HepG2 (cell line): ENCODE measurements around the gene DNAJB11. TPM values are rescaled to one million over a fixed set of nuclear protein-coding genes. Genes with fewer than 3 reads are reported as not detected.
A peak's percentile ranks its signal among the peaks of the same experiment; 100 is the strongest.

Experiments
- ATAD3A ChIP-seq: sonication (generic); formaldehyde crosslinking; IDR thresholded peaks from 2 replicates; pipeline ENCODE4 v1.4.0; 2020; ENCODE audit warnings: missing genetic modification reagents
- BCL6 ChIP-seq: IDR thresholded peaks from 2 replicates; pipeline ENCODE4 v1.6.1; 2016; ENCODE audit warnings: missing genetic modification reagents, missing compliant biosample characterization
- EHMT2 ChIP-seq: fragments of 200-600 bp; sonication (generic); IDR thresholded peaks from 2 replicates; pipeline ENCODE4 v1.7.0; 2017; ENCODE audit warnings: antibody characterized with exemption, low read depth, low read length, borderline replicate concordance
- ETV5 ChIP-seq: IDR thresholded peaks from 2 replicates; pipeline ENCODE4 v1.6.1; 2018; ENCODE audit warnings: missing biosample characterization, missing genetic modification reagents, inconsistent platforms, borderline replicate concordance
- HIVEP1 ChIP-seq: sonication (generic); formaldehyde crosslinking; IDR thresholded peaks from 2 replicates; pipeline ENCODE4 v1.4.0; 2020; ENCODE audit warnings: mild to moderate bottlenecking, missing genetic modification reagents
- HNRNPUL1 ChIP-seq: fragments of 200-400 bp; formaldehyde crosslinking; IDR thresholded peaks from 2 replicates; pipeline ENCODE4 v1.6.1; 2017; ENCODE audit warnings: low read depth, mild to moderate bottlenecking, low read length, moderate library complexity
- JARID2 ChIP-seq: sonication (generic); formaldehyde crosslinking; IDR thresholded peaks from 2 replicates; pipeline ENCODE4 v1.8.1; 2023; ENCODE audit warnings: missing genetic modification reagents, inconsistent platforms; ENCODE audit not compliant: insufficient replicate concordance
- KDM4B ChIP-seq: sonication (generic); formaldehyde crosslinking; IDR thresholded peaks from 2 replicates; pipeline ENCODE4 v1.4.0; 2020; ENCODE audit warnings: missing genetic modification reagents
- MEIS1 ChIP-seq: sonication (generic); formaldehyde crosslinking; IDR thresholded peaks from 2 replicates; pipeline ENCODE4 v1.9.0; 2021; ENCODE audit warnings: mild to moderate bottlenecking, missing genetic modification reagents, moderate library complexity, borderline replicate concordance
- PHF5A ChIP-seq: IDR thresholded peaks from one replicate; pipeline ENCODE4 v1.6.1; 2018; ENCODE audit warnings: low read depth, missing genetic modification reagents; ENCODE audit not compliant: unreplicated experiment
- SPEN ChIP-seq: sonication (generic); formaldehyde crosslinking; IDR thresholded peaks from 2 replicates; pipeline ENCODE4 v1.5.1; 2020; ENCODE audit warnings: low read depth, mild to moderate bottlenecking, missing genetic modification reagents
- WIZ ChIP-seq: sonication (generic); formaldehyde crosslinking; IDR thresholded peaks from 2 replicates; pipeline ENCODE4 v1.5.1; 2020; ENCODE audit warnings: mild to moderate bottlenecking, missing genetic modification reagents
- YEATS2 ChIP-seq: sonication (generic); formaldehyde crosslinking; IDR thresholded peaks from 2 replicates; pipeline ENCODE4 v1.4.0; 2020; ENCODE audit warnings: missing genetic modification reagents, borderline replicate concordance
- ZNF136 ChIP-seq: sonication (generic); formaldehyde crosslinking; IDR thresholded peaks from 2 replicates; pipeline ENCODE4 v1.8.1; 2022; ENCODE audit warnings: low read depth, mild to moderate bottlenecking, moderate library complexity, missing genetic modification reagents
- ZNF431 ChIP-seq: sonication (generic); formaldehyde crosslinking; IDR thresholded peaks from 2 replicates; pipeline ENCODE4 v1.9.0; 2022; ENCODE audit warnings: missing genetic modification reagents, low read depth, mild to moderate bottlenecking, borderline replicate concordance
- ZNF547 ChIP-seq: sonication (generic); formaldehyde crosslinking; IDR thresholded peaks from 2 replicates; pipeline ENCODE4 v1.5.1; 2020; ENCODE audit warnings: mild to moderate bottlenecking, missing genetic modification reagents
- ZNF598 ChIP-seq: sonication (generic); formaldehyde crosslinking; IDR thresholded peaks from 2 replicates; pipeline ENCODE4 v1.5.1; 2020; ENCODE audit warnings: mild to moderate bottlenecking, missing genetic modification reagents, borderline replicate concordance
- ZNF713 ChIP-seq: sonication (generic); formaldehyde crosslinking; IDR thresholded peaks from 2 replicates; pipeline ENCODE4 v1.4.0; 2020; ENCODE audit warnings: mild to moderate bottlenecking, missing genetic modification reagents
- ZNF75D ChIP-seq: sonication (generic); formaldehyde crosslinking; IDR thresholded peaks from 2 replicates; pipeline ENCODE4 v1.8.1; 2023; ENCODE audit warnings: missing genetic modification reagents, mild to moderate bottlenecking, borderline replicate concordance
- ZNF841 ChIP-seq: sonication (generic); formaldehyde crosslinking; IDR thresholded peaks from 2 replicates; pipeline ENCODE4 v1.8.1; 2023; ENCODE audit warnings: missing genetic modification reagents, borderline replicate concordance
- polyA plus RNA-seq, 8 experiments: library from polyadenylated mRNA; depleted of rRNA in 3 of 8; stranded (reverse) in 7 of 8; unstranded in 1 of 8; fragments of >200 nt; fragmentation: Illumina TruSeq in 4 of 8; extraction: Trizol in 4 of 8; gene quantifications; 2 replicates each; pipeline versions ENCODE4 v1.2.1 to v1.2.3, GENCODE V29; 2011 to 2016; ENCODE audit warnings: low read depth in 4 of 8, missing spikeins in 1 of 8, mixed read lengths in 1 of 8; ENCODE audit not compliant: insufficient read depth in 1 of 8
- total RNA-seq, 5 experiments: library from RNA; depleted of rRNA; stranded (reverse); fragments of >200 nt; fragmentation: Illumina TruSeq; extraction: Trizol; gene quantifications; 2 replicates each; pipeline ENCODE4 v1.2.3, GENCODE V29; 2016; ENCODE audit warnings: low read depth in 1 of 5
- TF ChIP-seq, protein P1 (sequence below): sonication (generic); formaldehyde crosslinking; IDR thresholded peaks from 2 replicates; pipeline ENCODE4 v1.4.0; 2020; ENCODE audit warnings: missing genetic modification reagents, mild to moderate bottlenecking, borderline replicate concordance
- TF ChIP-seq, protein P2 (sequence below): sonication (generic); formaldehyde crosslinking; IDR thresholded peaks from 2 replicates; pipeline ENCODE4 v1.4.0; 2020; ENCODE audit warnings: low read depth, mild to moderate bottlenecking, missing genetic modification reagents
- TF ChIP-seq, protein P3 (sequence below): sonication (generic); formaldehyde crosslinking; IDR thresholded peaks from 2 replicates; pipeline ENCODE4 v1.9.0; 2022; ENCODE audit warnings: missing genetic modification reagents, mild to moderate bottlenecking, borderline replicate concordance

Gene DNAJB11
- total and polyA plus RNA-seq, 2 of the 13 experiments (the other 11 are each of a cell fraction or from before 2014, with no cell fraction given) = 41.0 to 132 TPM

DNA sequence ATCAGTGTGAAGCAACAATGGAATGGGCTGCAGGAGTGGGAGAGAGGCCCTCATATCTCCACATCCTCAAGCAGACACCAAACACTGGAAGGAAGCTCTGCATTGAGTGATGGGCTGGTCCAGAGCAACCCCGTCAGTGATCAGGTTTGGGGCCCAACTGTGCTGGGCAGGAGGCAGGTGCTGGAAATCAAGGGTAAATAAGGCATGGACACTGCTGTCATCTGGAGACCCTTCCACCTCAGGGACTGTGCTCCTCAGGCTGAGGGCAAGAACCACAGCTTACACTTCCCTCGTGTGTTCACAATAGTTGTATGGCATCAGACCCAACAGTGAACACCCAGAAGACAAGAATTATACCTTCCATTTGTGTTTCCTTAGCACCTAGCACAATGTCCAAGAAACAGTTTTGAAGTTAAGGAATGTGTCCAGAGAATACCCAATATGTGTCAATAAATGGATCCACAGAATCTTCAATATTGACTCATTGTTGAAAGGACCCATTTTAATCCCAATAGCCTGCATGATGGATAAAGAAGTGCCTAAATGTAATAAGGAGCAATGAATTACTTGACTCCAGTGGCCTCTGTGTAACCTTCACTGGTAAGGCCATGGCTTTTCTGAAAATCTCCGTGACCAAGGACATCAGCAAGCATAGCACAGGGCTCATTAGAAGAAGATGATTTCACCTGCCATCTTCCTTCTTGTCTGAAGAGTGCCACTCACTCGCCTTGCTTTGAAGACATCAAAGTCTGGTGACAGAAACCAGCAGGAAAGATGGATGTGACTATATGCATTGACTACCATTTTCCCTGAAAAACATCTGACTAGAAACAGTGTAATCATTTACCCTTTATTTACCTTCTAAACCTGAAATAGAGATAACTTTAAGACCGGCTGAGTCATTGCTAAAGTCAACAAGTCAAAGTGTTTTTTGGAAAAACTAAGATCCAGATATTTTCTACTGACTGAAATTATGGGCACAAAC is 35.3 kb downstream of the DNAJB11 start (continued):
- TF ChIP-seq MEIS1 (peak; percentile 56; the same call in 1 of the 2 replicates), EHMT2 (peak; percentile 83), ZNF547 (CRISPR knock-in tag) (peak; percentile 55; the same call in 1 of the 2 replicates), WIZ (CRISPR knock-in tag) (no peak), KDM4B (CRISPR knock-in tag) (no peak), YEATS2 (CRISPR knock-in tag) (no peak), PHF5A (no peak), BCL6 (peak; percentile 95), ZNF136 (no peak), ETV5 (peak; percentile 84; the same call in 1 of the 2 replicates), ZNF841 (CRISPR knock-in tag) (no peak), HNRNPUL1 (peak; percentile 93), HIVEP1 (CRISPR knock-in tag) (no peak), SPEN (CRISPR knock-in tag) (no peak), ZNF598 (CRISPR knock-in tag) (no peak), ZNF75D (CRISPR knock-in tag) (no peak), ATAD3A (no peak), ZNF431 (CRISPR knock-in tag) (no peak), JARID2 (CRISPR knock-in tag) (no peak), ZNF713 (no peak)
- TF ChIP-seq, protein P1, sequence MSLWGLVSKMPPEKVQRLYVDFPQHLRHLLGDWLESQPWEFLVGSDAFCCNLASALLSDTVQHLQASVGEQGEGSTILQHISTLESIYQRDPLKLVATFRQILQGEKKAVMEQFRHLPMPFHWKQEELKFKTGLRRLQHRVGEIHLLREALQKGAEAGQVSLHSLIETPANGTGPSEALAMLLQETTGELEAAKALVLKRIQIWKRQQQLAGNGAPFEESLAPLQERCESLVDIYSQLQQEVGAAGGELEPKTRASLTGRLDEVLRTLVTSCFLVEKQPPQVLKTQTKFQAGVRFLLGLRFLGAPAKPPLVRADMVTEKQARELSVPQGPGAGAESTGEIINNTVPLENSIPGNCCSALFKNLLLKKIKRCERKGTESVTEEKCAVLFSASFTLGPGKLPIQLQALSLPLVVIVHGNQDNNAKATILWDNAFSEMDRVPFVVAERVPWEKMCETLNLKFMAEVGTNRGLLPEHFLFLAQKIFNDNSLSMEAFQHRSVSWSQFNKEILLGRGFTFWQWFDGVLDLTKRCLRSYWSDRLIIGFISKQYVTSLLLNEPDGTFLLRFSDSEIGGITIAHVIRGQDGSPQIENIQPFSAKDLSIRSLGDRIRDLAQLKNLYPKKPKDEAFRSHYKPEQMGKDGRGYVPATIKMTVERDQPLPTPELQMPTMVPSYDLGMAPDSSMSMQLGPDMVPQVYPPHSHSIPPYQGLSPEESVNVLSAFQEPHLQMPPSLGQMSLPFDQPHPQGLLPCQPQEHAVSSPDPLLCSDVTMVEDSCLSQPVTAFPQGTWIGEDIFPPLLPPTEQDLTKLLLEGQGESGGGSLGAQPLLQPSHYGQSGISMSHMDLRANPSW = 0 out of 2 replicates have a peak, but pooled peaks have one; percentile 42
- TF ChIP-seq, protein P2, sequence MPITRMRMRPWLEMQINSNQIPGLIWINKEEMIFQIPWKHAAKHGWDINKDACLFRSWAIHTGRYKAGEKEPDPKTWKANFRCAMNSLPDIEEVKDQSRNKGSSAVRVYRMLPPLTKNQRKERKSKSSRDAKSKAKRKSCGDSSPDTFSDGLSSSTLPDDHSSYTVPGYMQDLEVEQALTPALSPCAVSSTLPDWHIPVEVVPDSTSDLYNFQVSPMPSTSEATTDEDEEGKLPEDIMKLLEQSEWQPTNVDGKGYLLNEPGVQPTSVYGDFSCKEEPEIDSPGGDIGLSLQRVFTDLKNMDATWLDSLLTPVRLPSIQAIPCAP (CRISPR knock-in tag) = no peak
- TF ChIP-seq, protein P3, sequence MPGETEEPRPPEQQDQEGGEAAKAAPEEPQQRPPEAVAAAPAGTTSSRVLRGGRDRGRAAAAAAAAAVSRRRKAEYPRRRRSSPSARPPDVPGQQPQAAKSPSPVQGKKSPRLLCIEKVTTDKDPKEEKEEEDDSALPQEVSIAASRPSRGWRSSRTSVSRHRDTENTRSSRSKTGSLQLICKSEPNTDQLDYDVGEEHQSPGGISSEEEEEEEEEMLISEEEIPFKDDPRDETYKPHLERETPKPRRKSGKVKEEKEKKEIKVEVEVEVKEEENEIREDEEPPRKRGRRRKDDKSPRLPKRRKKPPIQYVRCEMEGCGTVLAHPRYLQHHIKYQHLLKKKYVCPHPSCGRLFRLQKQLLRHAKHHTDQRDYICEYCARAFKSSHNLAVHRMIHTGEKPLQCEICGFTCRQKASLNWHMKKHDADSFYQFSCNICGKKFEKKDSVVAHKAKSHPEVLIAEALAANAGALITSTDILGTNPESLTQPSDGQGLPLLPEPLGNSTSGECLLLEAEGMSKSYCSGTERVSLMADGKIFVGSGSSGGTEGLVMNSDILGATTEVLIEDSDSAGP = peak; percentile 34; the same call in 1 of the 2 replicates
